Measurements from ENCODE around the gene HMGN1. TPM values are rescaled to one million over a fixed set of nuclear protein-coding genes. Genes with fewer than 3 reads are reported as not detected.

The HMGN1 gene
- polyA plus RNA-seq, 1 of the 3 experiments (the other 2 are of a cell fraction): 219 TPM

DNA sequence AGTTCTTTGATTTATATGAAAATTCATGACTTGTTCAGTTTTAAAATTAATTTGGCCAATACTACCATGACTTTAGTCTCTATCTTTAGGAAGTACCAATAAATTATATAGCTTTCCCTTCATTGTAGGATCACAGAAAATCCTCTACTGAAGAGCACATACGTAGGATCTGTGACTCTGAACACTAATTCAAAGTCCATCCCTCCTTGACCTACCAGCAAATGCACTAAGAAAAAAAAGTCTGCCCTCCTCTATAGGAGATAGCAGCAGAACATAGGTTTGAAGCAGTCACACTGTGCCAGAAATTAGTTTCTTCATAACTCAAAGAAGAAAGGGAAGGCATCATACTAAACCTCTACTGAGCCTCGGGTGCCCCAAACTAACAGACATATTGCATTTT, 52.0 kb downstream of the HMGN1 start:
- Histone ChIP-seq H2AFZ (ENCODE audit: low read depth) (no peak overlapping the region), H4K20me1 (ENCODE audit: insufficient read depth) (peaks cover 7% of the 10 kb centered on the region; the same call in 1 of the 2 replicates), H3K9ac (no peak overlapping the region), H3K4me1 (ENCODE audit: control insufficient read depth in 1 of 2, insufficient read depth in 2 of 2, low read depth in 1 of 2, low read length in 1 of 2) (no peaks in the 10 kb centered on the region), H3K9me2 (no peaks in the 10 kb centered on the region), H3K9me3 (no peaks in the 10 kb centered on the region), H3K4me2 (no peak overlapping the region), H3K36me3 (replicated peaks in 1 of 2; ENCODE audit: control insufficient read depth in 1 of 2, insufficient read depth in 2 of 2, low read length in 1 of 2) (peaks cover 65 to 83% of the 10 kb centered on the region in 2 experiments), H3K4me3 (ENCODE audit: low read depth in 2 of 2, low read length in 1 of 2) (no peak overlapping the region), H3K27ac (ENCODE audit: low read depth in 2 of 2, low read length in 1 of 2) (no peak overlapping the region), H3F3A (replicated peaks; ENCODE audit: insufficient read depth) (no peaks in the 10 kb centered on the region), H3K79me2 (ENCODE audit: insufficient read depth) (peaks cover 57% of the 10 kb centered on the region), H3K27me3 (ENCODE audit: insufficient read depth) (no peaks in the 10 kb centered on the region)
- CTCF ChIA-PET: interaction anchor here (0.7 to 1.8 kb wide), 4 partner anchors 11 to 41 kb away, joined by 3 to 4 read pairs (median 4); no protein-coding TSS in a partner anchor
- POLR2A ChIA-PET: interaction anchor here (1.2 kb wide), 1 partner anchor 15 kb away, joined by 4 read pairs; no protein-coding TSS in a partner anchor
- no peak for TF ChIP-seq SMC3 (IDR thresholded peaks at IDR 0.05; ENCODE audit: low read depth, low read length)
- no peak for TF ChIP-seq TEAD4 (IDR thresholded peaks at IDR 0.05; ENCODE audit: borderline replicate concordance, insufficient read depth)
- TF ChIP-seq JUND (IDR thresholded peaks at IDR 0.05): no peak
- TF ChIP-seq RXRA (IDR thresholded peaks at IDR 0.05; ENCODE audit: borderline replicate concordance, low read depth): no peak
- TF ChIP-seq RAD21 (IDR thresholded peaks at IDR 0.05; ENCODE audit: low read length): no peak
- no peak for TF ChIP-seq FOXJ3 (CRISPR knock-in tag; IDR thresholded peaks at IDR 0.05)
- WGBS (ENCODE audit: low lambda C conversion rate): 100% methylated on average over 2 of the region's 2 CpGs
- no peak for DNase-seq

Small RNA genes lying within 50 kb of the gene (small RNA-seq; reads per million reads assigned to genes)
- gene RF00019: 0 reads per million in 7 experiments

Other genes with a start within 250 kb of the HMGN1 start
- 39.2 and 39.6 TPM in 2 replicates for gene PSMG1, start 165.6 kb downstream of the HMGN1 start, polyA plus RNA-seq (2012; rRNA removed)
- gene BRWD1, start 35.5 kb downstream of the HMGN1 start, polyA plus RNA-seq (2012; rRNA removed): 7.9 and 9.1 TPM in 2 replicates
- 0.74 and 1.0 TPM in 2 replicates for gene LCA5L, start 96.7 kb upstream of the HMGN1 start, polyA plus RNA-seq (2012; rRNA removed)
- gene SH3BGR, start 102.9 kb upstream of the HMGN1 start, polyA plus RNA-seq (2012; rRNA removed): 1.1 and 2.5 TPM in 2 replicates

All from SK-N-SH (cell line).